Peyer's patch (tissue), 4 donors: Measurements from ENCODE around the gene GNB5. TPM values are rescaled to one million over a fixed set of nuclear protein-coding genes. Genes with fewer than 3 reads are reported as not detected.

ENCODE experiments used
- DNase-seq, 3 donors: peaks; one replicate each; pipeline ENCODE4 v3.0.0-alpha.2; 2017 to 2019
- H3K27ac ChIP-seq, 4 donors: fragments of 200-600 bp; sonication (generic); one replicate each; pipeline ENCODE4 v1.5.1; 2016 to 2019
- H3K27me3 ChIP-seq, 2 donors: fragments of 200-600 bp; sonication (generic); one replicate each; pipeline ENCODE4 v1.5.1; 2019
- H3K36me3 ChIP-seq, 3 donors: fragments of 200-600 bp; sonication (generic); one replicate each; pipeline ENCODE4 v1.5.1; 2016 to 2019
- H3K4me1 ChIP-seq, 4 donors: fragments of 200-600 bp; sonication (generic); one replicate each; pipeline ENCODE4 v1.5.1; 2016 to 2019
- H3K4me3 ChIP-seq, 4 donors: fragments of 200-600 bp; sonication (generic); 1 replicate in 3 of 4; 2 replicates in 1 of 4; pipeline ENCODE4 v1.5.1; 2016 to 2019; ENCODE audit warnings: mild to moderate bottlenecking in 1 of 4
- H3K9me3 ChIP-seq, 4 donors: fragments of 200-600 bp; sonication (generic); one replicate each; pipeline ENCODE4 v1.5.1; 2016 to 2019; ENCODE audit warnings: mild to moderate bottlenecking in 1 of 4
- POLR2A ChIP-seq, 2 donors: fragments of 450-650 bp; IDR thresholded peaks; one replicate each; pipeline ENCODE4 v1.5.1; 2017; ENCODE audit warnings: antibody characterized with exemption in 2 of 2, mild to moderate bottlenecking in 2 of 2, moderate library complexity in 2 of 2
- total RNA-seq, 4 donors: library from RNA; depleted of rRNA; stranded (reverse); fragments of >200 nt; gene quantifications; one replicate each; pipeline ENCODE4 v1.1.0, GENCODE V29; 2016
- TF ChIP-seq, protein P1 (sequence below), 6 experiments: fragments of 450-650 bp in 4 of 6; fragments of 200-600 bp in 2 of 6; sonication (generic) in 1 of 6; IDR thresholded peaks; one replicate each; pipeline ENCODE4 v1.5.1; 2017 to 2019; ENCODE audit warnings: antibody characterized with exemption in 6 of 6, mild to moderate bottlenecking in 3 of 6, moderate library complexity in 1 of 6

GNB5 gene
- total RNA-seq, 4 donors from 2014 or later, result 6.1 to 120 (median 7.6) TPM

DNA sequence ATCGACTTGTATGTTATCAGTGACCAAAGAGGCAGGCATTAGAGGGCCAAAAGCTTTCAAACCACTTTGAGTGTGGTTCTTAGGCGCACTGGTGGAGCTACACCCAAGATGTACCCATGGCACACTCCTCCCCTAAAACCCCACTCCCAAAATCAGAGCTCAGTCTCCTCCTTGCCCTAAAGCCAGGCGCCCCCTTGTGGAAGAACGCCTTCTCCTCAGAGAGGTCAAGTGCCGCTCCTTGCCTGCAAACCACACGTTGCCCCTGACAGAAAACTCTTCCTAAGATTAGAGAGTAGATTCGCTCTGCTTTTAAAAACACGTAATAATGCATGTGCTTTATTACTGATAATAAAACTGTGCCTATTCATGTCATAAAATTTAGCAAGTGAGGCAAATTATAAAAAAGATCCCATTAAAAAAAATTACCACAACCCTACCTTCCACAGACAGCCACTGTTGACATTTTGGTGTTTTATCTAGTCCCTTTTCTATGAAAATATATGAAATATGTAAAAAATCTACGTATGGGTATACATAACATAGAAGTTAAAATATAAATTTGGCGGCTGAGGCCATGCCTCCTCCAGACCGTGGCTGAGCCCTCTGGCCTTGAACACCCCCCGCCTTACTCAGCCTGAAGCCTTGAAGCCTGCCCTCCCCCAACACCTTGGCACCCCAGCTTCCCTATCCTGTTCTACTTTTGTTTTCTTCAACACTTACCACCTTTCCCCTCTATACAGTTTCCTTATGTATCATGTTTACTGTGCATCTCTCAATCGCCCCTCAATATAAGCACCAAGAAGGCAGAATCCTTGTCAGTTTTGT is 112.1 kb downstream of the GNB5 start:
- TF ChIP-seq, protein P1, sequence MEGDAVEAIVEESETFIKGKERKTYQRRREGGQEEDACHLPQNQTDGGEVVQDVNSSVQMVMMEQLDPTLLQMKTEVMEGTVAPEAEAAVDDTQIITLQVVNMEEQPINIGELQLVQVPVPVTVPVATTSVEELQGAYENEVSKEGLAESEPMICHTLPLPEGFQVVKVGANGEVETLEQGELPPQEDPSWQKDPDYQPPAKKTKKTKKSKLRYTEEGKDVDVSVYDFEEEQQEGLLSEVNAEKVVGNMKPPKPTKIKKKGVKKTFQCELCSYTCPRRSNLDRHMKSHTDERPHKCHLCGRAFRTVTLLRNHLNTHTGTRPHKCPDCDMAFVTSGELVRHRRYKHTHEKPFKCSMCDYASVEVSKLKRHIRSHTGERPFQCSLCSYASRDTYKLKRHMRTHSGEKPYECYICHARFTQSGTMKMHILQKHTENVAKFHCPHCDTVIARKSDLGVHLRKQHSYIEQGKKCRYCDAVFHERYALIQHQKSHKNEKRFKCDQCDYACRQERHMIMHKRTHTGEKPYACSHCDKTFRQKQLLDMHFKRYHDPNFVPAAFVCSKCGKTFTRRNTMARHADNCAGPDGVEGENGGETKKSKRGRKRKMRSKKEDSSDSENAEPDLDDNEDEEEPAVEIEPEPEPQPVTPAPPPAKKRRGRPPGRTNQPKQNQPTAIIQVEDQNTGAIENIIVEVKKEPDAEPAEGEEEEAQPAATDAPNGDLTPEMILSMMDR (IDR thresholded peaks at IDR 0.05), result peak; percentile 54 to 86 (median 78)
- TF ChIP-seq POLR2A (IDR thresholded peaks at IDR 0.05), result no peak
- H3K27ac ChIP-seq, result peak overlapping the region in 2 of 4 donors; percentile 81 to 85

DNA sequence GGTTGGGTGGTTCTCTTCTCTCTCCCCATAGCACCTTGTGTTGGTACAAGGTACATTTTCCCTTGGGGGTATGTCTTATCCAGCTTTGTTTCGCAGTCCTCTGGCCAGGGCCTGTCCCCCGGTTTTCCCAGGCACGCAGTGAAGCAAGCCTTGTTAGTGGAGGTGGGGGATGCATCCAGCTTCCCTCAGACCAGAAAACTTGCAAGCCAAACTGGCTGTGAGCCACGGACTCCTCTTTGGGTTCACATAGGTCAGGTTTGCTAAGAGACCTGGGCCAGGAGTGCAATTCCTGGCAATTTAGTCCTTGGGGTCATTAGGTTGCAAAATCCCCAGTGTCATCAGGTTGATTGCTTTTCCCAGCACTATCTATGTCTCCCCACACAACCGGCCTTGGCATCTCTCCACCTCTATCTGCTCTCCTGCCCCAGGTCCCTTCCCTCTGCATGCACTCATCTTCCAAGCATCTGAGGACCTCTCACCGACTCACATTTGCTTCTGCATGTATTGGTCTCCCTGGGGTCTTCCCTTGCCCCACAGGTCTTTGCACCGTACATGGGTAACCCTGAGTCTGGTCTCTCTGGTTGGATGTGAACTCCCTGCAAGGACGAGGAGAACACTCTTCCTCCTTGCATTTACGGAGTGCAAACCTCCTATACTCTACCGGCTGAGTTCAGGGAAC is 112.9 kb downstream of the GNB5 start:
- no peak for TF ChIP-seq POLR2A (IDR thresholded peaks at IDR 0.05)
- TF ChIP-seq, protein P1 (IDR thresholded peaks at IDR 0.05), result no peak
- H3K4me3 ChIP-seq, result peak overlapping the region in 1 of 4 donors; percentile 10
- H3K9me3 ChIP-seq, result no peaks in the 10 kb centered on the region
- H3K27ac ChIP-seq, result peak overlapping the region in 3 of 4 donors; percentile 63 to 85 (median 81)
- H3K27me3 ChIP-seq, result no peaks in the 10 kb centered on the region
- no peaks in the 10 kb centered on the region for H3K36me3 ChIP-seq
- H3K4me1 ChIP-seq, result peaks cover 0 to 12% (median 4%) of the 10 kb centered on the region in 4 donors
- peak in 2 of 3 donors; percentile 61 to 70 for DNase-seq

More for the DNA sequence above, 112.1 kb downstream of the GNB5 start:
- Histone ChIP-seq H3K9me3 (no peaks in the 10 kb centered on the region), H3K27me3 (no peaks in the 10 kb centered on the region), H3K36me3 (no peaks in the 10 kb centered on the region), H3K4me3 (peak overlapping the region in 1 of 4 donors; percentile 10), H3K4me1 (peaks cover 0 to 12% (median 4%) of the 10 kb centered on the region in 4 donors)
- peak; percentile 84 to 94 (median 89) for DNase-seq

DNA sequence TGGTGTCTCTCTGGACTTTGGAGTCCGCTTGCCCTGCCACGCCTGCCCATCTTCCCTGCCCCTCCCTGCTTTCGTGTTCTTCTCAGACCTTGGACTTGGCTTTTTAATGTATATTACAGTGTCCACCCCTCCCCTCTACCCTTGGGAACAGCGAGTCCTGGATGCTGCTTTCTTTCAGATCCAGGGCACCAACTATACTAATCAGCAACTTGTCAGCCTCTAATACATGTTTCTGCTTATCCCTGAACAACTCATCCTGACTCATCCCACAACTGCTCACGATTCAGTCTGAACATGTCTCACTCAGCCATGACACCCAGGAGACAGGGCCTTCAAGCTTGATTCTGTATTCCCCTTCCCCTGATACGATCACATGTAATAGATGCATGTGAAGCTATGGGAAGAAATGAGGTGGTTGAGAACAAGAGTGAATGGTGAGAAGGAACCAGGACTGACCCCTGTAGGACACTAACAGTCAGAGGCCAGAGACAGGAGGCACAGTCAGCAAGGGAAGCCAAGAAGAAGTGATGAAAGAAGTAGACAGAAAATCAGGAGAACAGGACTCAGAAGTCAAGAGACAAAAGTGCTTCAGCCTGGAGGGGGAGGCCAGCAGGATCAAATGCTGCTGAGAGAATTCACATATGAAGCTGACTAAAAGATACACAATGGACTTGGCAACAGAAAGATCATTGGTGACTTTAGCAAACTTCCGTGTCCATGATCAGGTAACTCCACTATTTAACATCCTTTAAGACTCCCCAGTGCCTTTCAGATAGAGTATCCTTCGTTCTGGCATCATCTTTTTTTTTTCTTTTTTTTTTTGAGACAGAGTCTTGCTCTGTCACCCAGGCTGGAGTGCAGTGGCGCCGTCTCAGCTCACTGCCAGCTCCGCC is 114.1 kb downstream of the GNB5 start:
- Histone ChIP-seq H3K9me3 (no peaks in the 10 kb centered on the region), H3K4me1 (peaks cover 0 to 12% (median under 1%) of the 10 kb centered on the region in 4 donors), H3K27ac (peak overlapping the region in 3 of 4 donors; percentile 63 to 85 (median 81)), H3K27me3 (no peaks in the 10 kb centered on the region), H3K4me3 (no peak overlapping the region), H3K36me3 (no peaks in the 10 kb centered on the region)
- TF ChIP-seq, protein P1 (IDR thresholded peaks at IDR 0.05), result no peak
- peak in 1 of 2 donors; percentile 64 for TF ChIP-seq POLR2A (IDR thresholded peaks at IDR 0.05)
- DNase-seq, result peak in 2 of 3 donors; percentile 71 to 83

DNA sequence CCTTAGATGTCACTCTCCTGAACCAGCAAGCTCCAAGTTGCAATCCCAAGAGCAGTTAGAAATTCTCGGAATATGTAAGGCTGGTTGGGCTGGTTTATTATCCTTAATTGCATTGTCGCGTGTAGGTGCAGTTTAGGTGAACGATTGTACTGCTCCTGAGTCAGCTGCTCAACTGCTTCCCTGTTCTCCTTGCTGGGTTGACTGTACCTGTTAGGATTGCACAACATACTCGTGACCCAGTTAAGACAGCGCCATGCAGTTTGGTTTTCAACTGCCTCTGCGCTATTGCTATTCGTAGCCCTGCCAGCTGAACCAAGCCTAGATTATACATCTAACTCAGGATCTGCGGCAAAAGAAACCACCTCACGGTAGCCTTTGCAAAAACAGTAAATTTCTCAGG is 119.6 kb downstream of the GNB5 start:
- H3K4me1 ChIP-seq, result peaks cover 0 to 35% (median 0%) of the 10 kb centered on the region in 4 donors
- H3K36me3 ChIP-seq, result no peaks in the 10 kb centered on the region
- DNase-seq, result peak in 2 of 3 donors; percentile 56 to 81
- H3K9me3 ChIP-seq, result no peaks in the 10 kb centered on the region
- H3K27ac ChIP-seq, result peak overlapping the region in 3 of 4 donors; percentile 37 to 82 (median 63)
- no peaks in the 10 kb centered on the region for H3K27me3 ChIP-seq
- TF ChIP-seq POLR2A (IDR thresholded peaks at IDR 0.05), result peak in 1 of 2 donors; percentile 52
- TF ChIP-seq, protein P1 (IDR thresholded peaks at IDR 0.05), result peak in 1 of 6 experiments; percentile 16
- peak overlapping the region in 1 of 4 donors; percentile 21 for H3K4me3 ChIP-seq

DNA sequence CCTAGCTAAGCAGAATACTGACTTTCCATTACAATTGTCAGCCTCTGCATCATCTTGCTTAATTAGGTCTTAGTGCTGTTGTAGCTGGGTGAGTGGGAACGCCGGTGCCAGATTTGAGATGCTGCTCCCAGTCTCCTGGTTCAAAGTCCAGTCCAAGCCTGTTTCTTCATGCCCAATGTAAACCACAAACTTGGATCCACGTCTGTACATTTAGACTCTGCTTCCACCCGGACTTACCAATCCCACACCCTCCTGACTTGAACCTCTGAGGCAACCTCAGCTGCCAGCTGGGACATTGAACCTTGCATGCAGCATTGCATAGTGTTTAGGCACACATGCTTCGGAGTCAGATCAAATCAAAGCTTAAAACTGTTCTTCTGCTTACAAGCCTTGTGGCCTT is 121.6 kb downstream of the GNB5 start:
- H3K9me3 ChIP-seq, result no peaks in the 10 kb centered on the region
- peaks cover 0 to 10% (median 0%) of the 10 kb centered on the region in 3 donors for H3K36me3 ChIP-seq
- H3K27me3 ChIP-seq, result no peaks in the 10 kb centered on the region
- H3K4me1 ChIP-seq, result peaks cover 0 to 35% (median 0%) of the 10 kb centered on the region in 4 donors
- H3K4me3 ChIP-seq, result no peak overlapping the region
- peak in 2 of 3 donors; percentile 67 to 81 for DNase-seq
- no peak for TF ChIP-seq POLR2A (IDR thresholded peaks at IDR 0.05)
- TF ChIP-seq, protein P1 (IDR thresholded peaks at IDR 0.05), result no peak
- H3K27ac ChIP-seq, result peak overlapping the region in 3 of 4 donors; percentile 37 to 79 (median 63)
